HG02642 (cell line): ENCODE results near the gene SPSB1.
"Not testable (repeated sequence)": the region's sequence is repeated elsewhere in the genome, so short reads cannot be mapped to it uniquely, and the experiment has no call there.

Experiments used
- ATAC-seq: cut with Tn5 transposase; IDR thresholded peaks from one replicate; pipeline ENCODE4 v1.9.1; 2021; ENCODE audit warnings: mild to moderate bottlenecking; ENCODE audit not compliant: unreplicated experiment, poor library complexity

Gene SPSB1

GRCh38 chr1:9384128-9384527 is 91.4 kb downstream of the SPSB1 start:
- ATAC-seq, result no peak

- ATAC-seq, result no peak
These were observed 92.1 kb downstream of the SPSB1 start for GRCh38 chr1:9384751-9385245.

GRCh38 chr1:9385392-9385791 is 92.7 kb downstream of the SPSB1 start:
- not testable (repeated sequence) for ATAC-seq

- no peak for ATAC-seq
These were observed 93.3 kb downstream of the SPSB1 start for GRCh38 chr1:9385801-9386573.

- no peak for ATAC-seq
These were observed 95.9 kb downstream of the SPSB1 start for GRCh38 chr1:9388335-9389180.

GRCh38 chr1:9389968-9390367 is 97.3 kb downstream of the SPSB1 start:
- no peak for ATAC-seq

GRCh38 chr1:9391620-9392019 is 98.9 kb downstream of the SPSB1 start:
- no peak for ATAC-seq

GRCh38 chr1:9394010-9394409 is 101.3 kb downstream of the SPSB1 start:
- no peak for ATAC-seq

GRCh38 chr1:9395018-9395417 is 102.3 kb downstream of the SPSB1 start:
- no peak for ATAC-seq

- ATAC-seq, result no peak
These were observed 104.4 kb downstream of the SPSB1 start for GRCh38 chr1:9397047-9397446.

GRCh38 chr1:9397997-9398526 is 105.4 kb downstream of the SPSB1 start:
- no peak for ATAC-seq

GRCh38 chr1:9399510-9400424 is 107.1 kb downstream of the SPSB1 start:
- no peak for ATAC-seq

GRCh38 chr1:9400425-9401079 is 107.9 kb downstream of the SPSB1 start:
- ATAC-seq, result no peak

- ATAC-seq, result no peak
These were observed 108.4 kb downstream of the SPSB1 start for GRCh38 chr1:9401080-9401453.

GRCh38 chr1:9402256-9402616 is 109.5 kb downstream of the SPSB1 start:
- ATAC-seq, result no peak

GRCh38 chr1:9402717-9403225 is 110.1 kb downstream of the SPSB1 start:
- ATAC-seq, result no peak

- no peak for ATAC-seq
These were observed 111.6 kb downstream of the SPSB1 start for GRCh38 chr1:9404117-9404914.

GRCh38 chr1:9406111-9406510 is 113.4 kb downstream of the SPSB1 start:
- no peak for ATAC-seq
